NK-92 (cell line): ENCODE results near the gene TRIM31.

Source experiments
- DNase-seq: peaks from one replicate; lab custom pipeline; 2025; ENCODE audit not compliant: unreplicated experiment; lab: John Stamatoyannopoulos, UW

Gene TRIM31

GRCh38 chr6:30087876-30088275 is 25.0 kb downstream of the TRIM31 start:
- DNase-seq = no peak

GRCh38 chr6:30077218-30077617 is 35.7 kb downstream of the TRIM31 start:
- no peak for DNase-seq

- DNase-seq = no peak
These were observed 36.8 kb downstream of the TRIM31 start for GRCh38 chr6:30075790-30076732.

- DNase-seq = no peak
These were observed 37.6 kb downstream of the TRIM31 start, which contains the start of gene RNF39 for GRCh38 chr6:30075094-30075789. Gene RNF39, minus strand, starts transcription at chr6:30075769. Its CDS starts 184 bp downstream, at chr6:30075585.

- DNase-seq = no peak
These were observed 38.4 kb downstream of the TRIM31 start for GRCh38 chr6:30074331-30075093.

- no peak for DNase-seq
These were observed 39.2 kb downstream of the TRIM31 start for GRCh38 chr6:30073489-30074235.

- DNase-seq = no peak
These were observed 41.0 kb downstream of the TRIM31 start for GRCh38 chr6:30071858-30072257.

- DNase-seq = no peak
These were observed 41.6 kb downstream of the TRIM31 start for GRCh38 chr6:30071081-30071818.

GRCh38 chr6:30067460-30068139 is 45.3 kb downstream of the TRIM31 start:
- DNase-seq = no peak

- DNase-seq = peak; percentile 95
These were observed 46.1 kb downstream of the TRIM31 start, which contains the start of gene PPP1R11 for GRCh38 chr6:30066577-30067459. Gene PPP1R11, plus strand, starts transcription at chr6:30067198. Its CDS starts 213 bp downstream, at chr6:30067411.

GRCh38 chr6:30066082-30066481 is 46.8 kb downstream of the TRIM31 start:
- no peak for DNase-seq

- DNase-seq = no peak
These were observed 49.6 kb downstream of the TRIM31 start for GRCh38 chr6:30063315-30063714.

GRCh38 chr6:30062471-30063178 is 50.3 kb downstream of the TRIM31 start:
- DNase-seq = no peak

- no peak for DNase-seq
These were observed 50.9 kb downstream of the TRIM31 start for GRCh38 chr6:30061858-30062458.

GRCh38 chr6:30061092-30061857 is 51.6 kb downstream of the TRIM31 start, which contains the start of gene POLR1H:
Gene POLR1H, plus strand, starts transcription at chr6:30061265. Its CDS starts 260 bp downstream, at chr6:30061525.
- peak; percentile 31 for DNase-seq

GRCh38 chr6:30060606-30061091 is 52.2 kb downstream of the TRIM31 start:
- DNase-seq = no peak
